GM19023 (cell line): ENCODE results near the gene IFT122.

Experiments
- ATAC-seq: cut with Tn5 transposase; IDR thresholded peaks from one replicate; pipeline ENCODE4 v1.9.1; 2021; ENCODE audit warnings: mild to moderate bottlenecking, moderate library complexity; ENCODE audit not compliant: unreplicated experiment

IFT122 gene

GRCh38 chr3:129554356-129555152 is 114.5 kb downstream of the IFT122 start:
- ATAC-seq, result no peak

GRCh38 chr3:129555153-129555550 is 115.1 kb downstream of the IFT122 start:
- no peak for ATAC-seq

GRCh38 chr3:129555616-129556357 is 115.8 kb downstream of the IFT122 start:
- no peak for ATAC-seq

GRCh38 chr3:129556358-129556695 is 116.3 kb downstream of the IFT122 start:
- no peak for ATAC-seq

GRCh38 chr3:129556890-129557547 is 117.0 kb downstream of the IFT122 start:
- ATAC-seq, result no peak

GRCh38 chr3:129557548-129557894 is 117.5 kb downstream of the IFT122 start:
- ATAC-seq, result no peak

- ATAC-seq, result no peak
These were observed 118.2 kb downstream of the IFT122 start for GRCh38 chr3:129558081-129558771.

- ATAC-seq, result no peak
These were observed 118.9 kb downstream of the IFT122 start for GRCh38 chr3:129558772-129559564.

GRCh38 chr3:129559565-129560079 is 119.6 kb downstream of the IFT122 start:
- no peak for ATAC-seq

GRCh38 chr3:129560269-129560787 is 120.3 kb downstream of the IFT122 start:
- no peak for ATAC-seq

GRCh38 chr3:129560911-129561594 is 121.0 kb downstream of the IFT122 start:
- no peak for ATAC-seq

- ATAC-seq, result no peak
These were observed 121.7 kb downstream of the IFT122 start for GRCh38 chr3:129561619-129562248.

GRCh38 chr3:129562803-129563202 is 122.8 kb downstream of the IFT122 start:
- no peak for ATAC-seq

GRCh38 chr3:129563332-129563731 is 123.3 kb downstream of the IFT122 start:
- no peak for ATAC-seq

GRCh38 chr3:129563850-129564535 is 124.0 kb downstream of the IFT122 start:
- no peak for ATAC-seq

GRCh38 chr3:129564981-129565644 is 125.1 kb downstream of the IFT122 start:
- no peak for ATAC-seq

- ATAC-seq, result no peak
These were observed 125.9 kb downstream of the IFT122 start for GRCh38 chr3:129565902-129566301.

GRCh38 chr3:129567176-129567705 is 127.2 kb downstream of the IFT122 start:
- no peak for ATAC-seq
